ENCODE measurements around the gene PCBD2.

DNA sequence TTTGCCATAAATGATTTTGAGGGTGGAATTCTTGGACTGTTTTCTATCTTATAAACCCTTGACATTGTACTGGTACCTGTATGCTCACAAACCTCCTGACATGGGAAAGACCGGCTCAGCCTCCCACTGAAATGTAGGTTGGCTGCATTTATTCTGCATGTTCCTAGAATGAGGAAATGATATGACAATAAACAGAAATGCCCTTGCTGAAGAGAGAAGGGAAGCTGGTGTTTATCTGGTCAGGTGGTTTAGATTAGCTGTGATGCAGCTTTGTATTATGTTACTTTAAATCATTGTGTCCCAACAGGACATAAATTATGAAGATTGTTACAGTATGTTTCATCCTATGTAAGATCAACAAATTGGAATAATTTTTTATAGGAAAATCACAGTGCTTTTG is 39.7 kb downstream of the PCBD2 start:
- TF ChIP-seq POLR2A (IDR thresholded peaks at IDR 0.05), result no peak
- TF ChIP-seq, protein P1, sequence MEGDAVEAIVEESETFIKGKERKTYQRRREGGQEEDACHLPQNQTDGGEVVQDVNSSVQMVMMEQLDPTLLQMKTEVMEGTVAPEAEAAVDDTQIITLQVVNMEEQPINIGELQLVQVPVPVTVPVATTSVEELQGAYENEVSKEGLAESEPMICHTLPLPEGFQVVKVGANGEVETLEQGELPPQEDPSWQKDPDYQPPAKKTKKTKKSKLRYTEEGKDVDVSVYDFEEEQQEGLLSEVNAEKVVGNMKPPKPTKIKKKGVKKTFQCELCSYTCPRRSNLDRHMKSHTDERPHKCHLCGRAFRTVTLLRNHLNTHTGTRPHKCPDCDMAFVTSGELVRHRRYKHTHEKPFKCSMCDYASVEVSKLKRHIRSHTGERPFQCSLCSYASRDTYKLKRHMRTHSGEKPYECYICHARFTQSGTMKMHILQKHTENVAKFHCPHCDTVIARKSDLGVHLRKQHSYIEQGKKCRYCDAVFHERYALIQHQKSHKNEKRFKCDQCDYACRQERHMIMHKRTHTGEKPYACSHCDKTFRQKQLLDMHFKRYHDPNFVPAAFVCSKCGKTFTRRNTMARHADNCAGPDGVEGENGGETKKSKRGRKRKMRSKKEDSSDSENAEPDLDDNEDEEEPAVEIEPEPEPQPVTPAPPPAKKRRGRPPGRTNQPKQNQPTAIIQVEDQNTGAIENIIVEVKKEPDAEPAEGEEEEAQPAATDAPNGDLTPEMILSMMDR (IDR thresholded peaks at IDR 0.05), result no peak
